CD14-positive monocyte (primary cell): Measurements from ENCODE around the gene FAM210A. TPM values are rescaled to one million over a fixed set of nuclear protein-coding genes. Genes with fewer than 3 reads are reported as not detected.

Experiments
- DNase-seq, 3 donors: peaks; one replicate each; pipeline ENCODE4 v3.0.0-alpha.2; 2011 to 2022
- H2AFZ ChIP-seq: 2 replicates; pipeline ENCODE4 v1.6.0; 2012; ENCODE audit warnings: mild to moderate bottlenecking, low read depth, low read length, inconsistent platforms; ENCODE audit not compliant: insufficient read depth, poor library complexity, severe bottlenecking
- H3K27ac ChIP-seq, 2 donors: 1 replicate in 1 of 2; 2 replicates in 1 of 2; pipeline ENCODE4 v1.5.1; 2012 to 2013; ENCODE audit warnings: low read length in 2 of 2, control low read depth in 1 of 2, inconsistent platforms in 1 of 2, low read depth in 1 of 2, mild to moderate bottlenecking in 1 of 2
- H3K27me3 ChIP-seq, 2 donors: one replicate each; pipeline versions ENCODE4 v1.6.0 to v1.6.1; 2011 to 2013; ENCODE audit warnings: low read length in 2 of 2; ENCODE audit not compliant: control insufficient read depth in 2 of 2, insufficient read depth in 2 of 2
- H3K36me3 ChIP-seq, 2 donors: replicated peaks in 1 of 2; 1 replicate in 1 of 2; 2 replicates in 1 of 2; pipeline versions ENCODE4 v1.5.1 to v1.6.1; 2012 to 2013; ENCODE audit warnings: low read length in 2 of 2, control low read depth in 1 of 2, inconsistent platforms in 1 of 2, mild to moderate bottlenecking in 1 of 2; ENCODE audit not compliant: insufficient read depth in 2 of 2, control insufficient read depth in 1 of 2
- H3K4me1 ChIP-seq, 2 donors: 1 replicate in 1 of 2; 2 replicates in 1 of 2; pipeline versions ENCODE4 v1.5.1 to v1.6.1; 2012 to 2013; ENCODE audit warnings: low read length in 2 of 2, control low read depth in 1 of 2, inconsistent platforms in 1 of 2, mild to moderate bottlenecking in 1 of 2, moderate library complexity in 1 of 2; ENCODE audit not compliant: insufficient read depth in 2 of 2, control insufficient read depth in 1 of 2
- H3K4me2 ChIP-seq: replicated peaks from 2 replicates; pipeline ENCODE3; 2012; ENCODE audit warnings: low read length, moderate library complexity, mild to moderate bottlenecking; ENCODE audit not compliant: poor library complexity, severe bottlenecking; ENCODE audit errors: extremely low read depth
- H3K4me3 ChIP-seq, 3 experiments: fragments of 200-600 bp in 1 of 3; sonication (generic) in 1 of 3; replicated peaks in 1 of 3; 1 replicate in 2 of 3; 2 replicates in 1 of 3; pipeline ENCODE4 v1.5.1; 2011 to 2013; ENCODE audit warnings: low read length in 3 of 3, mild to moderate bottlenecking in 3 of 3, control low read depth in 2 of 3, low read depth in 2 of 3, inconsistent platforms in 1 of 3, moderate library complexity in 1 of 3
- H3K79me2 ChIP-seq: 2 replicates; pipeline ENCODE4 v1.6.0; 2012; ENCODE audit warnings: mild to moderate bottlenecking, control low read depth, inconsistent platforms, low read length, moderate library complexity; ENCODE audit not compliant: insufficient read depth
- H3K9ac ChIP-seq: 2 replicates; pipeline ENCODE4 v1.6.0; 2017; ENCODE audit warnings: low read length, mild to moderate bottlenecking; ENCODE audit not compliant: insufficient read depth, poor library complexity, severe bottlenecking
- H3K9me3 ChIP-seq, 2 donors: replicated peaks in 1 of 2; 1 replicate in 1 of 2; 2 replicates in 1 of 2; pipeline versions ENCODE4 v1.5.1 to v1.6.1; 2012 to 2013; ENCODE audit warnings: low read length in 2 of 2, control low read depth in 1 of 2; ENCODE audit not compliant: control insufficient read depth in 1 of 2, insufficient read depth in 1 of 2
- H4K20me1 ChIP-seq: 2 replicates; pipeline ENCODE4 v1.6.0; 2012; ENCODE audit warnings: mild to moderate bottlenecking, low read length, control low read depth, moderate library complexity; ENCODE audit not compliant: insufficient read depth
- H3K27ac Mint-ChIP-seq, 7 donors: one replicate each; pipeline ENCODE4 v1.8.0; 2020; ENCODE audit warnings: mild to moderate bottlenecking in 7 of 7, mixed read lengths in 7 of 7, moderate library complexity in 6 of 7, inconsistent platforms in 2 of 7
- H3K27me3 Mint-ChIP-seq, 3 donors: one replicate each; pipeline ENCODE4 v1.8.0; 2021 to 2022; ENCODE audit warnings: low read depth in 3 of 3, mild to moderate bottlenecking in 3 of 3, mixed read lengths in 3 of 3, moderate library complexity in 3 of 3, inconsistent platforms in 1 of 3
- H3K36me3 Mint-ChIP-seq, 2 donors: one replicate each; pipeline ENCODE4 v1.8.0; 2020; ENCODE audit warnings: mixed read lengths in 2 of 2, inconsistent platforms in 1 of 2, mild to moderate bottlenecking in 1 of 2
- H3K4me1 Mint-ChIP-seq: one replicate; pipeline ENCODE4 v1.8.0; 2020; ENCODE audit warnings: mild to moderate bottlenecking, mixed read lengths
- H3K4me3 Mint-ChIP-seq, 2 donors: one replicate each; pipeline ENCODE4 v1.8.0; 2020; ENCODE audit warnings: mild to moderate bottlenecking in 2 of 2, mixed read lengths in 2 of 2, moderate library complexity in 1 of 2
- H3K9me3 Mint-ChIP-seq, 7 donors: one replicate each; pipeline ENCODE4 v1.8.0; 2020 to 2022; ENCODE audit warnings: mixed read lengths in 7 of 7, mild to moderate bottlenecking in 6 of 7, moderate library complexity in 6 of 7, inconsistent platforms in 2 of 7
- CTCF ChIP-seq: fragments of 200-600 bp; IDR thresholded peaks from one replicate; pipeline ENCODE4 v1.8.0; 2022; ENCODE audit warnings: antibody characterized with exemption, mild to moderate bottlenecking
- WGBS: methylation state at CpG from one replicate; pipeline ENCODE4 v1.1.5; 2013; ENCODE audit warnings: missing lambda C conversion rate; ENCODE audit not compliant: insufficient coverage; 5-methylcytosine and 5-hydroxymethylcytosine counted together
- intact Hi-C, 2 donors: fragments of 100-400 bp; cut with micrococcal nuclease; formaldehyde crosslinking; loops; one replicate each; pipeline versions ENCODE4 v1.15.0 to v1.15.1; 2023
- polyA plus RNA-seq, 3 donors: library from polyadenylated mRNA; depleted of rRNA in 1 of 3; unstranded in 2 of 3; stranded (reverse) in 1 of 3; fragments of 300-500 nt in 2 of 3; fragments of >200 nt in 1 of 3; fragmentation: Illumina TruSeq in 2 of 3; gene quantifications; 1 replicate in 2 of 3; 2 replicates in 1 of 3; pipeline ENCODE4 v1.2.3, GENCODE V29; 2012 to 2021

Gene FAM210A
- polyA plus RNA-seq, 3 donors, result 2.8 to 6.9 (median 6.9) TPM

DNA sequence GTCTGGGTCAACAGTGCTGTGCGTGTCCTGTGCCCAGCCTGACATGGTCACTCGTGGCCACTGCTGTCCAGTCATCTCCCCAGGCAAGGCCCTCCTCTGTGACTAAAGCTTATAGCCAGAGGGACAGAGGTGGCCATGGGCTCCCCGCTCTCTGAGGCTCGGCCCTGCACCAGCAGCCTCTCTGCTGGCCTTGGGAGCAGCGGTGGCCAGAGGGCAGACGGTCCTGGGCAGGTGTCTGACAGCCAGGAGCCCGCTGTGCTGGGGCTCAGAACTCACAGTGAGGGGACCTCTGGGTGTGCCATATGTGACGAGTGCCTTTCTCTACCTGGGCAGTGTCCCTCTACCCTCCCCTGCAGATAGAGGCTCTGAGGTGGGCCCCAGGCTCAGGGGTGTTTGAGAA, 98.7 kb downstream of the FAM210A start:
- Mint-ChIP-seq H3K36me3 (peaks cover 20 to 26% of the 10 kb centered on the region in 2 donors), H3K4me3 (no peak overlapping the region), H3K9me3 (peaks cover 2 to 8% (median 7%) of the 10 kb centered on the region in 7 donors), H3K27ac (no peak overlapping the region), H3K4me1 (peaks cover 20% of the 10 kb centered on the region), H3K27me3 (peaks cover 0 to 4% (median 3%) of the 10 kb centered on the region in 3 donors)
- H3K27me3 ChIP-seq, result no peaks in the 10 kb centered on the region
- intact Hi-C loops, result loop anchor here in 1 of 2 donors (10.0 kb wide), 2 partner anchors 153 to 413 kb away; partner anchors contain the start of gene LDLRAD4
- peaks cover 16 to 22% of the 10 kb centered on the region in 2 donors for H3K4me1 ChIP-seq
- DNase-seq, result no peak
- TF ChIP-seq CTCF, result no peak
- peaks cover 5 to 8% of the 10 kb centered on the region in 2 donors for H3K9me3 ChIP-seq
- 97% methylated on average over 6 of the region's 8 CpGs for WGBS
- no peak overlapping the region for H3K4me3 ChIP-seq
- H3K27ac ChIP-seq, result no peak overlapping the region
- H4K20me1 ChIP-seq, result no peaks in the 10 kb centered on the region
- H3K9ac ChIP-seq, result no peak overlapping the region
- H3K36me3 ChIP-seq, result peaks cover 0 to 6% of the 10 kb centered on the region in 2 donors
- H3K79me2 ChIP-seq, result no peaks in the 10 kb centered on the region
- no peak overlapping the region for H2AFZ ChIP-seq
- H3K4me2 ChIP-seq, result no peak overlapping the region

- WGBS, result 100% methylated on average over 2 of the region's 2 CpGs
- no peak overlapping the region for H3K4me2 ChIP-seq
- H3K36me3 ChIP-seq, result no peaks in the 10 kb centered on the region
- intact Hi-C loops, result loop anchor here in 1 of 2 donors (10.0 kb wide), 2 partner anchors 152 to 412 kb away; partner anchors contain the start of gene LDLRAD4
- H3K27me3 ChIP-seq, result no peaks in the 10 kb centered on the region
- H4K20me1 ChIP-seq, result no peaks in the 10 kb centered on the region
- no peak overlapping the region for H3K4me3 Mint-ChIP-seq
- no peak for TF ChIP-seq CTCF
- DNase-seq, result no peak
- peaks cover 20% of the 10 kb centered on the region for H3K4me1 Mint-ChIP-seq
- H3K27me3 Mint-ChIP-seq, result peaks cover 0 to 4% (median 3%) of the 10 kb centered on the region in 3 donors
- H3K36me3 Mint-ChIP-seq, result peaks cover 17 to 25% of the 10 kb centered on the region in 2 donors
- no peak overlapping the region for H3K9ac ChIP-seq
- H3K79me2 ChIP-seq, result no peaks in the 10 kb centered on the region
- H3K9me3 ChIP-seq, result no peaks in the 10 kb centered on the region
- peaks cover 17 to 23% of the 10 kb centered on the region in 2 donors for H3K4me1 ChIP-seq
- no peak overlapping the region for H3K27ac ChIP-seq
- H3K9me3 Mint-ChIP-seq, result peaks cover 0 to under 1% (median 0%) of the 10 kb centered on the region in 7 donors
- peak overlapping the region in 3 of 7 donors; percentile 9 to 54 (median 38) for H3K27ac Mint-ChIP-seq
- H2AFZ ChIP-seq, result no peak overlapping the region
- H3K4me3 ChIP-seq, result no peak overlapping the region
Observed at GRCh38 chr18:13626544-13626908, 99.8 kb downstream of the FAM210A start.
